HEK293T (cell line): Measurements from ENCODE around the gene CSTB.

Experiments
- CTCF ChIA-PET: fragments of 350-600 bp; formaldehyde crosslinking; extraction: SDS; loops from one replicate; lab custom pipeline; 2021; ENCODE audit warnings: antibody characterized with exemption, inconsistent platforms; lab: Yijun Ruan, JAX
- POLR2A ChIA-PET: fragments of 350-600 bp; formaldehyde crosslinking; extraction: SDS; loops from one replicate; lab custom pipeline; 2020; ENCODE audit warnings: antibody characterized with exemption, inconsistent platforms; lab: Yijun Ruan, JAX
- DNase-seq: peaks from one replicate; pipeline ENCODE4 v3.0.0; 2012; ENCODE audit warnings: mixed read lengths; ENCODE audit errors: extremely low spot score
- ARNT ChIP-seq: fragments of 450-650 bp; IDR thresholded peaks from 2 replicates; pipeline ENCODE4 v1.6.1; 2017; ENCODE audit warnings: mild to moderate bottlenecking
- BHLHE40 ChIP-seq: fragments of 450-650 bp; IDR thresholded peaks from 2 replicates; pipeline ENCODE4 v1.6.1; 2016; ENCODE audit warnings: mild to moderate bottlenecking, moderate library complexity, borderline replicate concordance
- CTBP1 ChIP-seq: fragments of 450-650 bp; IDR thresholded peaks from 2 replicates; pipeline ENCODE4 v1.6.1; 2016; ENCODE audit warnings: borderline replicate concordance
- ELF4 ChIP-seq: fragments of 450-650 bp; IDR thresholded peaks from 2 replicates; pipeline ENCODE4 v1.6.1; 2017; ENCODE audit warnings: antibody characterized with exemption
- FOXA1 ChIP-seq: fragments of 450-650 bp; IDR thresholded peaks from 2 replicates; pipeline ENCODE4 v1.6.1; 2016; ENCODE audit warnings: mild to moderate bottlenecking
- FOXK2 ChIP-seq: fragments of 450-650 bp; IDR thresholded peaks from 2 replicates; pipeline ENCODE4 v1.6.1; 2016; ENCODE audit warnings: mild to moderate bottlenecking
- FOXM1 ChIP-seq: fragments of 450-650 bp; IDR thresholded peaks from 2 replicates; pipeline ENCODE4 v1.6.1; 2017; ENCODE audit warnings: mild to moderate bottlenecking, borderline replicate concordance
- HDGF ChIP-seq: fragments of 450-650 bp; IDR thresholded peaks from 2 replicates; pipeline ENCODE4 v1.6.1; 2017; ENCODE audit warnings: antibody characterized with exemption, borderline replicate concordance
- L3MBTL2 ChIP-seq: fragments of 450-650 bp; conservative IDR thresholded peaks from 2 replicates; pipeline ENCODE4 v1.6.1; 2016; ENCODE audit warnings: mild to moderate bottlenecking
- LEF1 ChIP-seq: fragments of 450-650 bp; IDR thresholded peaks from 2 replicates; pipeline ENCODE4 v1.6.1; 2017; ENCODE audit warnings: mild to moderate bottlenecking, borderline replicate concordance
- NFRKB ChIP-seq: fragments of 450-650 bp; IDR thresholded peaks from 2 replicates; pipeline ENCODE4 v1.6.1; 2016; ENCODE audit warnings: mild to moderate bottlenecking, moderate library complexity
- SP1 ChIP-seq: fragments of 450-650 bp; IDR thresholded peaks from 2 replicates; pipeline ENCODE4 v1.6.1; 2017
- SUZ12 ChIP-seq: fragments of 450-650 bp; IDR thresholded peaks from 2 replicates; pipeline ENCODE4 v1.6.1; 2016; ENCODE audit warnings: mild to moderate bottlenecking
- TARDBP ChIP-seq: fragments of 450-650 bp; IDR thresholded peaks from 2 replicates; pipeline ENCODE4 v1.6.1; 2016
- ZNF384 ChIP-seq: fragments of 450-650 bp; IDR thresholded peaks from 2 replicates; pipeline ENCODE4 v1.6.1; 2016
- TF ChIP-seq, protein P1 (sequence below): fragments of 450-650 bp; IDR thresholded peaks from 2 replicates; pipeline ENCODE4 v1.6.1; 2016

The CSTB gene

GRCh38 chr21:43815107-43815613, 39.1 kb upstream of the CSTB start:
- no peak for DNase-seq
- CTCF ChIA-PET, result no interaction called here
- POLR2A ChIA-PET, result no interaction called here
- TF ChIP-seq BHLHE40, result no peak
- no peak for TF ChIP-seq SUZ12
- no peak for TF ChIP-seq TARDBP
- TF ChIP-seq SP1, result no peak
- TF ChIP-seq ELF4, result no peak
- TF ChIP-seq LEF1, result no peak
- no peak for TF ChIP-seq CTBP1
- TF ChIP-seq FOXM1, result no peak
- TF ChIP-seq ZNF384, result no peak
- TF ChIP-seq ARNT, result no peak
- no peak for TF ChIP-seq L3MBTL2
- TF ChIP-seq HDGF, result no peak
- TF ChIP-seq, protein P1, sequence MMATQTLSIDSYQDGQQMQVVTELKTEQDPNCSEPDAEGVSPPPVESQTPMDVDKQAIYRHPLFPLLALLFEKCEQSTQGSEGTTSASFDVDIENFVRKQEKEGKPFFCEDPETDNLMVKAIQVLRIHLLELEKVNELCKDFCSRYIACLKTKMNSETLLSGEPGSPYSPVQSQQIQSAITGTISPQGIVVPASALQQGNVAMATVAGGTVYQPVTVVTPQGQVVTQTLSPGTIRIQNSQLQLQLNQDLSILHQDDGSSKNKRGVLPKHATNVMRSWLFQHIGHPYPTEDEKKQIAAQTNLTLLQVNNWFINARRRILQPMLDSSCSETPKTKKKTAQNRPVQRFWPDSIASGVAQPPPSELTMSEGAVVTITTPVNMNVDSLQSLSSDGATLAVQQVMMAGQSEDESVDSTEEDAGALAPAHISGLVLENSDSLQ, result no peak
- no peak for TF ChIP-seq FOXK2
- TF ChIP-seq FOXA1, result no peak
- no peak for TF ChIP-seq NFRKB

DNA sequence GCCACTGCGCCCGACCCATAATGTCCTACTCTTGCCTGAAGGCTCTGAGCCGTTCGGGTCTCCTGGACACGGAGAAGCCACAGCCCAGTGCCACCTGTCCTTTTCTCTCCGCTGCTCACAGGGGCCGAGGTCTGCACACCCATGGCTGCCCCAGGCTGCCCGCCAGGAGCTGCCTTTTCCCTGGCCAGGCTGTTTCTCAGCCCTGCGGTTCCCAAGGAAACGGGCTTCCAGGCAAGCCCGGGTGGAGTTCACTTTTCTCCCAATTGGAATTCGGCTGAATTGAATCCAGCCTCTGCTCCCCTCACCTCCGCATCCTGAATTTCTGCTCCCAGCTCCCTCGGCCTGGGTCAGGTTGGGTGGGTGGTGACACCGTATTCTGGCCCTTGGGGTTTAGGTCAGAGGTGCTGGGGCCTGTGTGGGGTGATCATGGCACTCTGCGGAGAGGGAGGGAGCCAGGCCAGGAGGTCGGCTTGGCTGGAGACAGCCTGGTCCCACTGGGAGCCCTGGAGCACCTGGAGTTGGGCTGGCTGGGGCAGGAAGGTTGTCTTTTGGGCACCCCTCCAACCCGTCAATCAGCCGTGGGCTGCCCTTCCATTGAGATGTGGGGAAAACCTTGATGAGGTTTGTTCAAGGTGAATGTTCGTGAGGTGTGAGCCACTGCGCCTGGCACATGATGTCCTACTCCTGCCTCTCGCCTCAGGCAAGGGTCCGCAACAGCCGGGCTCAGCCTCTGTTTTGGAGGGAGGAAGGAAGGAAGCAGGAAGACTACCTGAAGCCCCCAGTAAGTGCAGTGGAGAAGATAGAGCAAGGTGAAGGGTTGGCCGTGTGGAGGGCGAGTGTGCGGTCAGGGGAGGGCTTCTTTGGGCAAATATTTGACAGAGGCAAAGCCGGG, 38.4 kb upstream of the CSTB start:
- ChIA-PET POLR2A (no interaction called here), CTCF (no interaction called here)
- TF ChIP-seq FOXA1 (no peak), BHLHE40 (no peak)
- no peak for DNase-seq

- no peak for DNase-seq
- POLR2A ChIA-PET, result no interaction called here
- CTCF ChIA-PET, result no interaction called here
- TF ChIP-seq SP1 (no peak), HDGF (no peak), L3MBTL2 (no peak), NFRKB (no peak), FOXA1 (no peak), ARNT (no peak), ZNF384 (no peak), SUZ12 (no peak), FOXK2 (no peak), LEF1 (no peak), FOXM1 (no peak), BHLHE40 (no peak), CTBP1 (no peak), TARDBP (no peak), ELF4 (no peak)
- TF ChIP-seq, protein P1, result no peak
Measured at GRCh38 chr21:43813656-43813980, 37.5 kb upstream of the CSTB start.

GRCh38 chr21:43812957-43813655, 37.0 kb upstream of the CSTB start:
- DNase-seq, result no peak
- no peak for TF ChIP-seq NFRKB
- no peak for TF ChIP-seq FOXK2
- no peak for TF ChIP-seq ARNT
- TF ChIP-seq, protein P1, result no peak
- TF ChIP-seq FOXA1, result no peak
- TF ChIP-seq LEF1, result no peak
- TF ChIP-seq TARDBP, result no peak
- TF ChIP-seq L3MBTL2, result no peak
- TF ChIP-seq SP1, result no peak
- no peak for TF ChIP-seq ZNF384
- no peak for TF ChIP-seq ELF4
- no peak for TF ChIP-seq FOXM1
- no peak for TF ChIP-seq CTBP1
- no peak for TF ChIP-seq HDGF
- no peak for TF ChIP-seq BHLHE40
- no peak for TF ChIP-seq SUZ12
- CTCF ChIA-PET, result interaction anchor here (0.6 kb wide), 1 partner anchor 242 kb away, joined by 3 read pairs; no protein-coding TSS in a partner anchor
- POLR2A ChIA-PET, result no interaction called here

GRCh38 chr21:43812139-43812821, 36.2 kb upstream of the CSTB start:
- no peak for TF ChIP-seq NFRKB
- TF ChIP-seq, protein P1, result no peak
- ChIA-PET POLR2A (no interaction called here), CTCF (interaction anchor here (0.6 to 1.6 kb wide), 3 partner anchors 14 to 243 kb away, joined by 3 to 8 read pairs (median 3); no protein-coding TSS in a partner anchor)
- no peak for DNase-seq
